HK-2 (cell line): ENCODE results near the gene NINJ2.

Experiments used
- DNase-seq: peaks from one replicate; pipeline ENCODE4 v3.0.0-alpha.2; 2018; ENCODE audit not compliant: unreplicated experiment

The NINJ2 gene

DNA sequence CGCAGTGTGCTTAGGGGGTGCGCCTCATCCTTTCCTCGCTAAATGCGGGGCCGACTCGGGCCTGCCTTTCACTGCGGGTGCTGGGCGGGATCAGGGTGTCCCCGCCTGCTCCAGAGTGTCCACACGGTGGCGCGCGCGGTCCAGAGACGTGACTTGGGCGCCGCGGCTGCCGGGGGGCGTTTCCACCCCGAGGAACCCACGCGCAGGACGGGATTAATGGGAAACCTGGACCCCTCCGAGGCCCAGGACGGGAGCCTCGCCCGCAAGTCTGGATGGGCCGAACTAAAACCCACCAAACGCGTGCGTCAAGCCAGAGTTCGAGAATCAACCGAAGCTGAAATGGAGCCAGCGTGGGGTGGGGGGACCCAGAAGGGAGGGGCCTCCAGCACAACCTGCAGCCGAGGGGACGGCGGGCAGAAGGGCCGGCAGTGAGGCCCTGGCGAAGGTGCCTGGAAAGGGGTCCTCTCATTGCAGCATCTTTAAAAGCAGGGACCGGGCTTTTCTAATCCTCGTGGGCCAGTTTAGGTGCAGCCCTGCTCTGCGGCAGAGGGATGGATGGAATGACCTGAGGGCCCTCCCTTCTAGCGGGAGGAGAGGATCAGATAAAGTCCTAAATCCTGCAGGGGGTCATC is 93.3 kb downstream of the NINJ2 start:
- DNase-seq, result peak; percentile 92

DNA sequence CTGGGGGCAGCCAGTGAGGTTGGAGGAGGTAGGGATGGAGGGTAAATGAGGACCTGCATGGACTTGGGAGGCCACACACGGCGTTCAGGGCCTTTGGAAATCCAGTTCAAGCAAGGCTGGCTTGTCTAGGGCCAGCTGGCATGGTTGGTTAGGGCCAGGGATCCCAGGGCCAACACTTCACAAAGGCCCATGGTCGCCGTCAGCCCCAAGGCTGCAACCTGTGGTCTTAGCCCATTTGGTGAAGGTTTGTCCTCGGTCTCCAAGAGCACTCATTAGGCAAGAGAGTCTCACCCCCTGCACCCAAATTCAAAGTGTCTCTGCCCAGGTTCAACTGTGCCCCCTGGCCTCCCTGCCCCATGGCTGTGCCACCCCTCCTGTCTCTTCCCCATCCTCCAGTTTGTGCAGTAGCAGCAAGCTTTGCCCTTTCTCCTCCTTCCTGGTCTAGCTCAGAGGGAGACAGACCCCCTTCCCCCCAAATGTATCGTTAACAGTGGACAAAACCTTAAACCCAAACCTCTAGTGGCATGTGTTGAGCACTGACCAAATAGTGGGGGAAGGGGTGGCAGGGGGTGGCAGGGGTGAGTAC is 94.1 kb downstream of the NINJ2 start:
- DNase-seq, result no peak

DNA sequence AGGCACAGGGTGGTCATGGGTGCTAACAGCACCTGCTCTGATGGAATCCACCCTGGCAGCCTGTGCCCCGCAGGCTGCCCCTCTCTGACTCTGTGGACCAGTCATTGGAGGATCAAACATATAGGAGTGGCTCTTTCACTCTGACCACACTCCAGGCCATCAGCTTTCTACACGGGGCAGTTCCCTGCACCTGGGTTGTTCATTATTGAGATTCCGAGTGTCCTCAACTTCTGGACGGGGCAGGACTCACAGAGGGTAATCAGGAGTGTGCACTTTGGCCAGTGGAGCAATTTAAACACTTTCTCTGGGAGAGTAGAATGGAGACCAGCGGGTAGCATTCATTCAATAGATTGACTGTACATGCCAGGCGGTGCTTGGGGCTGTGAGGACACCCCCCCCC is 94.8 kb downstream of the NINJ2 start:
- DNase-seq, result no peak

DNA sequence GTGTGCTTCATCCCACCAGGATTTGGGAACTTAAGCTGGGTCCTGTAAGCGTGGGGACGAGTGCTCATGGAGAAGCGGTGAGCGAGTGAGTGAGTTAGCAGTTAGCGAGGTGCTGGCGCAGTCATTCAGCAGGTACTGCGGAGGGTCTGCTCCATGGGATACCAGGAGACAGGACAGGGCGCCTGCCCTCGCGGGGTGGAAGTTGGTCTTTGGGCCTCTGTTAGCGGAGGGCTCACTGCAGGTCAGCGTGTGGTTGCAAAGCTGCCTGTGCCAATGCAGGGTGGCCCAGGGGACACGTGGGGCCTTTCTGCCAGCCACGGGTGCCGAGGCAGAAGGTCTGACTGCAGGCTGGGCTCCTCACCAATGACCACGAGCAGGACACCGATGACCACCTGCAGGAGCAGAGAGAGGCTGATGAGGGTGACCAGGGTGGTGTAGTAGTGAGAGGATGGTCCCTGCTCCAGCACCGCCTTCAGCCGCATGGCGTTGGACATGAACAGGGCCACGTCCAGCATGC is 97.6 kb downstream of the NINJ2 start:
- no peak for DNase-seq

DNA sequence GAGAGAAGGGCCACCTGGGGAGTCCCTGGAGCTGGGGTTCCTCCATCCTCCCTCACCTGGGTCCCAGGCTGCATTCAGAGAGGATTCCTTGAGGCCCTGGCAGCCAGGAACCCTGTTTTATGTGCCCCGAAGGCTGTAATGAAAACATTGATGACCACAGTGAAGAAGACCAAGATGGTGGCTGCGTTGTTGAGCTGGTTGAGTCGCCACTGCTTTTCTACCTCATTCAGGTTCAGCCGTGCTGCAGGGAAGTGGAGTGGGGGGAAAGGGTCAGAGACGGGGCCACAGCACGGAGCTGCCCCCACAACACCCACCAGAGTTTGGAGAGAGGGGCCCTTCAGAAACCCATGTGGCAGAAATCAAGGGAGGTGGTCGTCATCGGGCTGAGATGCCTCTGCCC is 98.1 kb downstream of the NINJ2 start:
- DNase-seq, result no peak

DNA sequence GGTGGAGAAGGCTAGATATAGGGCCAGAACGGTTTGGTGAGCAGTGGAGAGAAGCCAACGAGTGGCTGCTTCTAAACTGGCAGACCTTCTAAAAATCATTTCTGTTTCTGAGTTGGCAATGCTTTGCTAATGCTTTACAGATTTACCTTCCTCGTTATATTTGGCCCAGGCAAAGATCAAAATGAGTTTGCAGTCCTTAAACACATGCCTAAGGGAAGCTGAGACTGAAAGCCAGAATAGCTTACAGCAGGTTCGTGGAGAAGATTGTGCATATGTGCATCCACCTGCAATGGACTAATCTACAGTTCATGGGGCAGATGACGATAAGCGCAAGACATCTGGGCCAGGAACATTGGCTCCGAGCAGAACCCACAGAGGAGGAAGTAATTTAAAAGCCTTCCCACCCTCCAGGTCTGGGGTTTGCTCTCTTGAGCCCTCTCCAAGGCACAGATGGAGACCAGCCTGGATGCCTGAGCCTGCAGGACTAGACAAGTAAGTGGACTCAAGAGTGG is 99.4 kb downstream of the NINJ2 start:
- DNase-seq, result no peak

DNA sequence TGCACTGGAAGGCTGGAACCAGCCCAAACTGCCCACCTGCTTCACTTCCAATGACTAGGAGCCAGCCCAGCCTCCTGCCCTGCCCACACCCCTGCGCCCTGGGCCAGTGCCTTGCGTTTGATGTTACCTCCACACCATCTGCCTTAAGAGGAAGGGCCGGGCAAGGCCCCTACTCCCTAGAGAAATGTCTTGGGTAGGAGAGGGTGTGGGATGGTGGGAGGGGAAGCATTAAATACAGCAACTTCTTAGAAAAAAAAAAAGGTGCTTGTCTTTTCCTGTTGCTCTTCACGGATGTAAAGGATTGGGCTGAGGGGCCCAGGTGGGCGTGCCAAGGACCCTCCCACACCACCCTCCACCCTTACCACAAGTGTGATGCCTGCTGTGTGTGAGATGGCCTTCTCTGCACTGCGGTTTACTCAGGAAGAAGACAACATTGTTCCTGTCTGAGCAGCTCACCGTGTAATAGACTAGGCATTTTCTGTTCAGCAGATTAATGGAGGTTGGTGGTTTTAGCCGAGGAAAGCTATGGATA is 99.9 kb downstream of the NINJ2 start:
- no peak for DNase-seq

DNA sequence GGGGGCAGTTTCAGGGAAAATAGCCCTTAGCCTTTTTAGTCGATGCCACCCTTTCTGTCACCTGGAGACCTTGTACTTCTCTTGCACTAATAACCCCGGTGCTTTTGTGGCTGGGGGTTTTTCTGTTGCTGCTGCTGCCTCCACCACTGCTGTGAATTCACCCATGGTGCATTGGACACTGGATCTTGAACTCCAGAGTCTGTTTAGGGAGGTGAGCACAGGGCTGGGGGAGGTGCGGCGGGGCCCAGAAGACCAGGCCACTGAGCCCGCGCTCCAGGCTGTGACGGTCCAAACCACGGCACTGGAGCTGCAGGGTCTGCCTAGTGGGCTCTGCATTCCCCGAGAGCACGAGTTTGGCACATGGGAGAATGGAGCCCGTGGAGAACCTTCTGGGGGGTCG is 100.6 kb downstream of the NINJ2 start:
- DNase-seq, result no peak

DNA sequence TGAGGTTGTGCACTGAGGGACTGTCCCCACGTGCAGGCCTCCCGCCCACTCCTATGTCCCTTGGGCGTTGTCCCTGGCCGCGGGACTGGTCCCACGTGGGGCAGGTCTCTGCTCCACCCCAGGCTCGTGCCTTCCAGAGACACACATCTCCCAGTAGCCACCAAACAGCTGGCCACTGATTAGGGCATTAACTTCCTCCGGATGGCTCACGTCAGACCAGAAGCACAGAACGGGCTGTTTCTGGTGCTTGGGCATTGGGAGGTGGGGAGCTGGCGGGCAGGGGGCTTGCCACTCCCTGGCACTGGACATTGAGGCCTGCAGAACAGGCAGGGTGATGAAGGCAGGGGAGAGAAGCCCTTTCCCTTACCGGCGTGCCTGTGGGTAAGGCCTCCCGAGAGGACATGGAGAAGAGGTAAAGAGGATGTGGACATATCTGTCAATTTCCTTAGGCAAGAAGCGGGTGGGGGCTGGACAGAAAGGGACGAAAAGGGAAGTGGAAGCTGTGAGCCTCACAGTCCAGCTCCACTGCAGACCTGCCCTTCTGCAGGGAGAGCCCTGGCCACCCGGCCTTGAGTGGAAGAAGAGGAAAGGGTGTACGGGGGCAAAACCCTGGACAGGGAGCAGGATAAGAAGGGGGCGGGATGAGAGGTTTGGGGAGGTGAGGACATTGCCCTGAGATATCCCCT is 101.2 kb downstream of the NINJ2 start:
- no peak for DNase-seq

DNA sequence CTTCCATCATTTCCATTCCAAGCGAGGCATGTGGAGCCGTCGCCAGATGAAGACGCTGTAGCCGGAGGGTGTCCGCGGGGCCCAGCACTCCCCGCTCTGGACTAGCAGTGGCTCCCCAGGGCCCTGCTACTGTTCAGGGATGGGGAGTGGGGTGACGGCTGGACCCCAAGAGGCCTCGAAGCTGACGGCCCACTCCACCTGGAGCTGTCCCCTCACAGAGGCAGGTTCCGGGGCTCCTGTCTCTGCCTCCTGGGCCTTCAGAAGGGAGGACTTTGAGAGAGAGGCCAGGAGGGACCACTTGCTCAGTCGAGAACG is 101.9 kb downstream of the NINJ2 start:
- DNase-seq, result no peak

DNA sequence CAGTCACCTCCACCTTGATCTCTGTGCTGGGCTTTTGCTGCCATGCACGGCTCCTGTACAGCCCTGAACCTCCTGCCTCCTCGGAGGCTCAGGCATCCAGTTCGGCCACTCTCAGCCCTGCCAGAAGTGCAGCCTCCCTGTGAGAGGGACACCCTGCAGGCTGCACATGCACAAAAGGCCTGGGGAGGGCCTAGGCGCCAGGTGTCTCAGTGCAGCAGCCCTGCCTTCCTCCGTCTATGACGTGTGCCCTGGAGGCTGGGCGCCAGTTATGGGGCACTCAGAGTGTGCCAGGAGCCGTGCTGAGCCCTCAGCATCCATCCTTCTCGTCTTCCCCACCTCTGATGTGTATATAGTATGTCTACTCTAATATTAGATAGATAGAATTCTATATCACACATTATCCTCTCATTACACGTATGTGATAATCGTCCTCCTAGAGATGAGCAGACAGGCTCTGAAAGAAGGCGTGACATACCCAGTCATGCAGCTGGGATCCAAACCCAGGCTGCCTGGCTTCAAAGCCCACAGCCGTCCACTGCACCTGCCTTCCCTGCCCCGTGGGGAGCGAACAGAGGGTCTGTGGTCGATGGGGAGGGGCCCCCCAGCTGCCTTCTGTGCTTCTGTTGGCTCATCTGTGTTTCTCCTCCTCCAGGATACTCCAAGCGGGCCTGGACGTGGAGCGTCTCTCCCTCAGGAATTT is 102.4 kb downstream of the NINJ2 start:
- DNase-seq, result no peak

DNA sequence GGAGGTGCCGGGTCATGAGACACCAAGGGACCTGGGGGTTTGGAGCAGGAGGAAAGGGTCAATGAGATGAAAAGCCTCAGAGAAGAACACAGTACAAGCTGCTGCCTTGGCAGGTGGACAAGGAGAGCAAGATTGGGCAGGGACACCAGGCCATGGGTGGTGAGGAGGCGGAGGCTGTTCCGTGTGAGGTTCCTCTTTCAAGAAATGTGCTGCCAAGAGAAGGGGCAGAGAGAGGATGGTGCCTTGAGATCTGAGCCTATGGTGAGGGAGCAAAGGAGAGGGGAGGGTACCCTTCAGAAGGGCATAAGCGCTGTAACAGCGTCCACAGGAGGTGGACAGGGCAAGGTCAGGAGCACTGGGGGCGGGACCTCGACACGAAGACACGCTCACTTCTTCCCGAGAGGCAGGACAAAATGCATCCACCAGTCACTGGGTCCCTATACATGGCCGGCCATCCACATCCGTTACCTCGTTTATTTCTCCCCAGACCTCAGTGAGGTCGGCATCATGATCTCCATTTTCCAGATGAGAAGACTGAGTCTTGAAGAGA is 103.3 kb downstream of the NINJ2 start:
- DNase-seq, result no peak

DNA sequence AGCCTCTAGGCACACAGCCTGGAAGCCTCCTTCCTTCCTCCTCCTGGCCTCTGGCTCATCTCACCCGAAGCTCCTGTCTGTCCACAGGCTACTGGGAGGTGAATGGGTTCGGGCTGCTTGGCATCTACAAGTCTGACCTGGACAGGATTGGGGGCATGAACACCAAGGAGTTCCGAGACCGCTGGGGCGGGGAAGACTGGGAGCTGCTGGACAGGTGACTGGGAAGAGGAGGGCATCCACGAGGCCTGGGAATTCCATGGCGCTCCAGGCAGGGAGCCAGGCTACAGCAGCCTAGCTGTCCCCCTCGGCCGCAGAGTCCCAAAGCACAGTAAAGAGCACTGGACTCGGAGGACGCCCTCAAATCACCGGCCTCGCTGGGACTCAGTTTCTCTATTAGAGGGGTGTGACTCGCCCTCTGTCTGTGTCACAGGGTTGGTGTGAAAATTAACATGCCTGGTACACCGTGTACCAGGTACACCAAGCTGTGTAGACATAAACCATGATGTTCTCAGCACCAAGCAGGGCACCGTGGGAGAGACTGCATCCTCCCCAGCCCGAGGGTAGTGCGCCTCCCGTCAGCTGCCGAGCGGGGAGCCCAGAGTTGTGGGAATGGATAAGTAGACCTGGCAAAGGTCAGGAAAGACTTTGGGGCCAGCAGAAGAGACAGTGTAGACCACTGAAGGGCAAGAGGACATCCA is 103.9 kb downstream of the NINJ2 start:
- DNase-seq, result no peak

DNA sequence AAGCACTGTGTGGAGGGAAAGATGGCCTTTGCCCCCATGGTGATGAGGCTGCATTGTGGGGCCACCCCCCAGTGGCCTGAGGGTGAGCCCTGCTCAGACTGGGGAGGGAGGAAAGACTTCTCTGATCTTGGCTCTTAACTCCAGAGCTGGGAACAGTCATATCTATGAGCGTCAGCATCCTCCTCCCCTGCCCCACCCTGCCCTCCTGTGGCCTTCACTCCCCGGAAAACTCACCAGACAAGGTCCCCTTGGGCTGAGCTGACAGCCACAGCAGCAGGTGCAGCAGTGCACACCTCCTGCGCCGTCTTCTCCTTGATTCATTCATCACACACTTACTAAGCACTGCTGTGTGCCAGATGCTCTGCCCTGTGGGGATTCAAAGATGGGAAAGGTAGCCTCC is 104.7 kb downstream of the NINJ2 start:
- DNase-seq, result no peak

DNA sequence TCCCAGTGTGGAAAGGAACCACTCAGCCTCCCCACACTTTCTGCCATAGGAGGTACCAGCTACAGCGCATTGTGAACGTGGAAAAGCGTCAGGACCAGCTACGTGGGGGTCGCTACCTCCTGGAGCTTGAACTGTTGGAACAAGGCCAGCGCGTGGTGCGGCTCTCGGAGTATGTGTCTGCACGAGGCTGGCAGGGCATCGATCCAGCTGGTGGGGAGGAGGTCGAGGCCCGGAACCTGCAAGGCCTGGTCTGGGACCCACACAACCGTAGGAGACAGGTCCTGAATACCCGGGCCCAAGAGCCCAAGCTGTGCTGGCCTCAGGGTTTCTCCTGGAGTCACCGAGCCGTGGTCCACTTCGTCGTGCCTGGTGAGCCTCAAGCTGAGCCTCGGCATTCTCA is 106.7 kb downstream of the NINJ2 start:
- no peak for DNase-seq

DNA sequence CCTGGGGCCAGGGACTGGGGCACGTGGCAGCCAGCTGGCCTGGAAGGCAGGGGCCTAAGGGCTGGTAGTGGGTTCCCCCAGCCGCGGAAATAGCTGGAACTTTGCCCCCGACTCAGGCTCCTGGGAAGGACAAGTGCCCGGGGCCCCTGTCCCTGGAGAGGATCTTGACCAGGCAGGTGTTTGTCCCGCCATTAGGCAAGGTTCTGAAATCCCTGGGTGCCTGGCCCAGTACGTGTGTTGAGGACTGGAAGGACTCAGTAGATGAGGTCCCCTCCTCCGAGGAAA is 109.3 kb downstream of the NINJ2 start:
- no peak for DNase-seq

DNA sequence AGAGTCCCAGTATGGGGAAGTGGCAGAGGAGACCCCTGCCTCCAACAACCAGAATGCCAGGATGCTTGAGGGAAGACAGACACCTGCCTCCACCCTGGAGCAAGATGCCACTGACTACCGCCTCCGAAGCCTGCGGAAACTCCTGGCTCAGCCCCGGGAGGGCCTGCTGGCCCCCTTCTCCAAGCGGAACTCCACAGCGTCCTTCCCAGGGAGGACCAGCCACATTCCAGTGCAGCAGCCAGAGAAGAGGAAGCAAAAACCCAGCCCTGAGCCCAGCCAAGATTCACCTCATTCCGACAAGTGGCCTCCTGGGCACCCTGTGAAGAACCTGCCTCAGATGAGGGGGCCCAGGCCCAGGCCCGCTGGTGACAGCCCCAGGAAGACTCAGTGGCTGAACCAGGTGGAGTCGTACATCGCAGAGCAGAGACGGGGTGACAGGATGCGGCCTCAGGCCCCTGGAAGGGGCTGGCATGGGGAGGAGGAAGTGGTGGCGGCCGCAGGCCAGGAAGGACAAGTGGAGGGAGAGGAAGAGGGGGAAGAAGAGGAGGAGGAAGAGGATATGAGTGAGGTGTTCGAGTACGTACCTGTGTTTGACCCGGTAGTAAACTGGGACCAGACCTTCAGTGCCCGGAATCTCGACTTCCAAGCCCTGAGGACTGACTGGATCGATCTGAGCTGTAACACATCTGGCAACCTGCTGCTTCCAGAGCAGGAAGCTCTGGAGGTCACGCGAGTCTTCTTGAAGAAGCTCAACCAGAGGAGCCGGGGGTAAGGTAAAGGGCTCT is 109.8 kb downstream of the NINJ2 start:
- no peak for DNase-seq

DNA sequence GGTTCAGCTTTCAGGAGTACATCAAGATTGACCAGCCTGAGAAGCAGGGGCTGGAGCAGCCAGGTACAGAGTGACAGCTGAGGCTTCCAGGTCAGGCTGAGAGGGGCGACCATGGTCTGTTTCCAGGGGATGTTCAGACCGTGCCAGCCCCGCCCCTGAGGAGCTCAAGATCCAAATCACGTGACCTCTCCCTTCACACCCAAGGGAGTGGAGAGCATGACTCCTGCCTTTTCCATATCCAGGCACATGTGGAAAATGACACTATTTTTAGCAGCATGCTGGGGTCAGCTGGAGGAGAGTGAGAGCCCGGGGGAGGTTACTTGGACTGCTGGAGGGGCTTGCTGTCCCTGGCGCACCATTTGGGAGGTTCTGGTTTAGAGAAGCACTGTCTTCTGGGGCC is 110.8 kb downstream of the NINJ2 start:
- no peak for DNase-seq

DNA sequence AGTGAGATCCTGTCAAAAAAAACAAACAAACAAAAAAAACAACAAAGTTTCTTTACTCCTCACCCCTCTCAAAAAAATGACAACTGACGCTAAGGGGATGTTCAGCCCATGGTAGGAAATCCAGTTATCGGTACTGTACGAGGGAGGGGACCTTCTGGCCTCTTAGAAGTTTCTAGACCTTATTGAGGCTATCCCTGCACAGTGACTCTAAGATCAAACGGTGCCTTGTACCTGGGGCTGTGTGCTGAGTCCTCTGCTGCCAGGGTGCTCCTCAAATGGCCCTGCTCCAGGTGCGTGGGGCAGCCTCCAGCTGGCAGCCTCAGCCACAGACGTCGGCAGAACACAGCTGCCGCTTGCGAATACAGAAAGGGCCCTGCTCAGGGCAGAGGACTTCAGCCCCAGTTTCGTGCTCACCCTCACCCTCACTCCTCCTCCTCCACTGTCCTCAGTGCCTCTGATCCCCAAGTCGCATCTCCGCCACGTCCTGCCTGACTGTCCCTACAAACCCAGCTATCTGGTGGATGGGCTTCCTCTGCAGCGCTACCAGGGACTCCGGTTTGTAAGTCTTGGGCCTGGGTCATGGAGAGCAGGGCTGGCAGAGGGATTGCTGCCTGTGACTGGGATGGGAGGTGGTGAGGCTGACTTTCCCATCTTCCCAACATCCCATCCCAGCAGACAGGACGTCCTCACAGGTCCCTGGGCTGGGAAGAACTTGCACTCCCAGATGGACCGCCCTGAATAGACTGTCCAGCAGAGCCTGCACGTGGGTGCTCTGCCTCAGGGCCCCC is 112.6 kb downstream of the NINJ2 start:
- no peak for DNase-seq

DNA sequence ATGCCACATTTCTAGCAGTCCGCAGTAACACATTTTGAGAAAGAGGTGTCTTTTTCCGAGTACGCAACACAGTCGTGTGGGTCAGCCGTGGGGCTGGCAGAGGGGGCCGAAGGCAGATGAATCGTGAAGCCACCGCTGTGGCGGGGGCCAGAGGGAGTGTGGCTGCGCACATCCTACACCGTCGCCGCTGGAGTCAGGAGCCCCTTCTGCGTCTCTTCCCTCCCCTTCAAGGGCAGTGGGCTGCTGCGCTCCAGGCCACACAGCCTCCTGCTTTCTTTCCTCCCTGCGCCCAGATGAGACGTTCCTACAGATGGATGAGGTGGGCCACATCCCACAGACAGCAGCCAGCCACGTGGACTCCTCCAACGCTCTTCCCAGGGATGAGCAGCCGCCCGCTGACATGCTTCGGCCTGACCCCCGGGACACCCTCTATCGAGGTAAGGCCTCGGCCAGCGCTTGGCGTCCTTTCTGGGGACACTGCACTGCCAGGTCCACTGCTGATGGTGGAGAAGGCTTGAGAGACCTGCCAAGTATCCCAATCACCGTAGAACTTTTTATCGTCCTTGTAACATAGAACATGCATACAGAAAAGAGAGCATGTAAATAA is 113.7 kb downstream of the NINJ2 start:
- DNase-seq, result no peak
